ENCODE data around the gene CADPS. TPM values are rescaled to one million over a fixed set of nuclear protein-coding genes. Genes with fewer than 3 reads are reported as not detected.

Gene CADPS
- polyA plus RNA-seq, 1 of the 3 experiments (the other 2 are of a cell fraction): 5.8 TPM

DNA sequence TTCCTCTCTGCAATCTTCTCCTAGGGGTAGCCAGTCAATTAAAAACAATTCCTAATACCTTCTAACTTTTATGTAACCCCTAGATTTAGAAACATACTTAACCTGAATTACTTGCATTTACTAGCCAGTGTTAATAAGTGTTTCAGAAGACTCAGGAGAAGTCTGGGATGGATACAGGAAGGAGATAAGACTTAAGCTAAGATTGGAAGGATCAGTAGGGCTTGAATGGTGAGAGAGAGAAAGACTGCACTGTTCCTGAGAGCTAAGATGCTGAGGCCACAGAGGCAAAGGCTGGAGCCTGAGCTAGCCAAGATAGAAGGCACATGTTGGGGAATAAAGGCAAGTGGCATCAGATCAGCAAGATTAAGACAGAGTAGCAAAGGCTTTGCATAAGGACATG is 30.1 kb upstream of the CADPS start:
- ChIA-PET CTCF (no interaction called here), POLR2A (no interaction called here)
- Histone ChIP-seq H3K4me2 (no peak overlapping the region), H3K4me1 (ENCODE audit: control insufficient read depth in 1 of 2, insufficient read depth in 2 of 2, low read depth in 1 of 2, low read length in 1 of 2) (no peaks in the 10 kb centered on the region), H3K9me3 (no peaks in the 10 kb centered on the region), H4K20me1 (ENCODE audit: insufficient read depth) (no peaks in the 10 kb centered on the region), H3K9ac (no peak overlapping the region), H3K79me2 (ENCODE audit: insufficient read depth) (no peaks in the 10 kb centered on the region), H2AFZ (ENCODE audit: low read depth) (no peak overlapping the region), H3K27ac (ENCODE audit: low read depth in 2 of 2, low read length in 1 of 2) (no peak overlapping the region), H3K36me3 (replicated peaks in 1 of 2; ENCODE audit: control insufficient read depth in 1 of 2, insufficient read depth in 2 of 2, low read length in 1 of 2) (no peaks in the 10 kb centered on the region), H3F3A (replicated peaks; ENCODE audit: insufficient read depth) (no peaks in the 10 kb centered on the region), H3K4me3 (ENCODE audit: low read depth in 2 of 2, low read length in 1 of 2) (no peak overlapping the region), H3K27me3 (ENCODE audit: insufficient read depth) (no peaks in the 10 kb centered on the region), H3K9me2 (no peaks in the 10 kb centered on the region)
- TF ChIP-seq MEF2A (IDR thresholded peaks at IDR 0.05; ENCODE audit: borderline replicate concordance, low read depth) (no peak), TCF12 (IDR thresholded peaks at IDR 0.05) (no peak), NRF1 (IDR thresholded peaks at IDR 0.05; ENCODE audit: low read depth, low read length) (no peak), EP300 (IDR thresholded peaks at IDR 0.05; ENCODE audit: borderline replicate concordance in 1 of 2, low read depth in 1 of 2, low read length in 1 of 2) (no peak), ELF1 (IDR thresholded peaks at IDR 0.05) (no peak), JUND (IDR thresholded peaks at IDR 0.05) (no peak), MXI1 (IDR thresholded peaks at IDR 0.05; ENCODE audit: low read depth, low read length) (no peak), FOXM1 (IDR thresholded peaks at IDR 0.05; ENCODE audit: low read depth) (no peak), EZH2phosphoT487 (IDR thresholded peaks at IDR 0.05; ENCODE audit: borderline replicate concordance, low read depth) (no peak), TEAD4 (IDR thresholded peaks at IDR 0.05; ENCODE audit: borderline replicate concordance, insufficient read depth) (no peak), NFIC (IDR thresholded peaks at IDR 0.05; ENCODE audit: borderline replicate concordance) (no peak), FOXJ3 (CRISPR knock-in tag; IDR thresholded peaks at IDR 0.05) (no peak), RCOR1 (IDR thresholded peaks at IDR 0.05; ENCODE audit: low read length) (no peak)
- TF ChIP-seq, protein P1, sequence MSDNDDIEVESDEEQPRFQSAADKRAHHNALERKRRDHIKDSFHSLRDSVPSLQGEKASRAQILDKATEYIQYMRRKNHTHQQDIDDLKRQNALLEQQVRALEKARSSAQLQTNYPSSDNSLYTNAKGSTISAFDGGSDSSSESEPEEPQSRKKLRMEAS (IDR thresholded peaks at IDR 0.05; ENCODE audit: low read depth): no peak
- TF ChIP-seq, protein P2, sequence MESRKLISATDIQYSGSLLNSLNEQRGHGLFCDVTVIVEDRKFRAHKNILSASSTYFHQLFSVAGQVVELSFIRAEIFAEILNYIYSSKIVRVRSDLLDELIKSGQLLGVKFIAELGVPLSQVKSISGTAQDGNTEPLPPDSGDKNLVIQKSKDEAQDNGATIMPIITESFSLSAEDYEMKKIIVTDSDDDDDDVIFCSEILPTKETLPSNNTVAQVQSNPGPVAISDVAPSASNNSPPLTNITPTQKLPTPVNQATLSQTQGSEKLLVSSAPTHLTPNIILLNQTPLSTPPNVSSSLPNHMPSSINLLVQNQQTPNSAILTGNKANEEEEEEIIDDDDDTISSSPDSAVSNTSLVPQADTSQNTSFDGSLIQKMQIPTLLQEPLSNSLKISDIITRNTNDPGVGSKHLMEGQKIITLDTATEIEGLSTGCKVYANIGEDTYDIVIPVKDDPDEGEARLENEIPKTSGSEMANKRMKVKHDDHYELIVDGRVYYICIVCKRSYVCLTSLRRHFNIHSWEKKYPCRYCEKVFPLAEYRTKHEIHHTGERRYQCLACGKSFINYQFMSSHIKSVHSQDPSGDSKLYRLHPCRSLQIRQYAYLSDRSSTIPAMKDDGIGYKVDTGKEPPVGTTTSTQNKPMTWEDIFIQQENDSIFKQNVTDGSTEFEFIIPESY (IDR thresholded peaks at IDR 0.05; ENCODE audit: borderline replicate concordance, low read depth): no peak
- TF ChIP-seq, protein P3, sequence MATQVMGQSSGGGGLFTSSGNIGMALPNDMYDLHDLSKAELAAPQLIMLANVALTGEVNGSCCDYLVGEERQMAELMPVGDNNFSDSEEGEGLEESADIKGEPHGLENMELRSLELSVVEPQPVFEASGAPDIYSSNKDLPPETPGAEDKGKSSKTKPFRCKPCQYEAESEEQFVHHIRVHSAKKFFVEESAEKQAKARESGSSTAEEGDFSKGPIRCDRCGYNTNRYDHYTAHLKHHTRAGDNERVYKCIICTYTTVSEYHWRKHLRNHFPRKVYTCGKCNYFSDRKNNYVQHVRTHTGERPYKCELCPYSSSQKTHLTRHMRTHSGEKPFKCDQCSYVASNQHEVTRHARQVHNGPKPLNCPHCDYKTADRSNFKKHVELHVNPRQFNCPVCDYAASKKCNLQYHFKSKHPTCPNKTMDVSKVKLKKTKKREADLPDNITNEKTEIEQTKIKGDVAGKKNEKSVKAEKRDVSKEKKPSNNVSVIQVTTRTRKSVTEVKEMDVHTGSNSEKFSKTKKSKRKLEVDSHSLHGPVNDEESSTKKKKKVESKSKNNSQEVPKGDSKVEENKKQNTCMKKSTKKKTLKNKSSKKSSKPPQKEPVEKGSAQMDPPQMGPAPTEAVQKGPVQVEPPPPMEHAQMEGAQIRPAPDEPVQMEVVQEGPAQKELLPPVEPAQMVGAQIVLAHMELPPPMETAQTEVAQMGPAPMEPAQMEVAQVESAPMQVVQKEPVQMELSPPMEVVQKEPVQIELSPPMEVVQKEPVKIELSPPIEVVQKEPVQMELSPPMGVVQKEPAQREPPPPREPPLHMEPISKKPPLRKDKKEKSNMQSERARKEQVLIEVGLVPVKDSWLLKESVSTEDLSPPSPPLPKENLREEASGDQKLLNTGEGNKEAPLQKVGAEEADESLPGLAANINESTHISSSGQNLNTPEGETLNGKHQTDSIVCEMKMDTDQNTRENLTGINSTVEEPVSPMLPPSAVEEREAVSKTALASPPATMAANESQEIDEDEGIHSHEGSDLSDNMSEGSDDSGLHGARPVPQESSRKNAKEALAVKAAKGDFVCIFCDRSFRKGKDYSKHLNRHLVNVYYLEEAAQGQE (IDR thresholded peaks at IDR 0.05; ENCODE audit: low read depth, low read length): no peak
- DNase-seq: no peak

All from SK-N-SH (cell line).